Stimulated activated CD8-positive, alpha-beta memory T cell treated with anti-CD3 and anti-CD28 coated beads, Interleukin-4, amount 100 ng/mL, for 48 hours (primary cell): Measurements from ENCODE around the gene ACTL9.
"Not testable (repeated sequence)": the region's sequence is repeated elsewhere in the genome, so short reads cannot be mapped to it uniquely, and the experiment has no call there.

Experiments used
- DNase-seq: peaks from one replicate; pipeline ENCODE4 v3.0.0-alpha.2; 2020

Gene ACTL9

GRCh38 chr19:8698433-8699063 is at the start of gene ACTL9:
TSS of gene ACTL9 (minus strand) at chr19:8698795. CDS start at chr19:8698701, 94 bp downstream.
- DNase-seq = no peak

GRCh38 chr19:8739291-8740065 is 40.9 kb upstream of the ACTL9 start:
- not testable (repeated sequence) for DNase-seq

GRCh38 chr19:8738377-8738776 is 39.8 kb upstream of the ACTL9 start:
- DNase-seq = no peak

- DNase-seq = peak; percentile 29
Observed at GRCh38 chr19:8731428-8732169, 33.0 kb upstream of the ACTL9 start.

GRCh38 chr19:8724276-8724675 is 25.7 kb upstream of the ACTL9 start:
- DNase-seq = no peak

GRCh38 chr19:8722032-8722431 is 23.4 kb upstream of the ACTL9 start:
- DNase-seq = no peak

GRCh38 chr19:8721334-8721733 is 22.7 kb upstream of the ACTL9 start, which contains the start of gene OR2Z1:
TSS of gene OR2Z1 (plus strand) at chr19:8721634. CDS start at chr19:8731029, 9,395 bp downstream.
- no peak for DNase-seq

- DNase-seq = not testable (repeated sequence)
Observed at GRCh38 chr19:8710337-8710736, 11.7 kb upstream of the ACTL9 start.

- DNase-seq = no peak
Observed at GRCh38 chr19:8705742-8706141, 7.1 kb upstream of the ACTL9 start.

- not testable (repeated sequence) for DNase-seq
Observed at GRCh38 chr19:8705304-8705703, 6.7 kb upstream of the ACTL9 start.

- no peak for DNase-seq
Observed at GRCh38 chr19:8703223-8703622, 4.6 kb upstream of the ACTL9 start.

- DNase-seq = peak; percentile 54
Observed at GRCh38 chr19:8702350-8702749, 3.8 kb upstream of the ACTL9 start.

GRCh38 chr19:8700956-8701355 is 2.4 kb upstream of the ACTL9 start:
- DNase-seq = no peak

GRCh38 chr19:8699908-8700307 is 1.3 kb upstream of the ACTL9 start:
- DNase-seq = no peak

GRCh38 chr19:8697671-8698432 is 743 bp downstream of the ACTL9 start:
- DNase-seq = peak; percentile 58

GRCh38 chr19:8696993-8697392 is 1.6 kb downstream of the ACTL9 start:
- DNase-seq = no peak

- no peak for DNase-seq
Observed at GRCh38 chr19:8695911-8696310, 2.7 kb downstream of the ACTL9 start.

GRCh38 chr19:8695501-8695900 is 3.1 kb downstream of the ACTL9 start:
- DNase-seq = no peak

- no peak for DNase-seq
Observed at GRCh38 chr19:8690753-8691539, 7.6 kb downstream of the ACTL9 start.

GRCh38 chr19:8688930-8689329 is 9.7 kb downstream of the ACTL9 start:
- no peak for DNase-seq

- no peak for DNase-seq
Observed at GRCh38 chr19:8686549-8686948, 12.0 kb downstream of the ACTL9 start.
